ENCODE measurements around the gene SPCS1.

- TF ChIP-seq CTCF (conservative IDR thresholded peaks at IDR 0.05; ENCODE audit: low read depth, low read length) (no peak), EZH2 (IDR thresholded peaks at IDR 0.05; ENCODE audit: borderline replicate concordance, low read depth, low read length, poor library complexity, severe bottlenecking) (no peak)
Measured at GRCh38 chr3:52690560-52690959, 15.3 kb upstream of the SPCS1 start.
